CD4-positive, alpha-beta T cell treated with Interleukin-15 for 1 hour (primary cell): ENCODE measurements around the gene ACY1.

Source experiments
- DNase-seq: peaks from one replicate; pipeline ENCODE4 v3.0.0-alpha.2; 2020

The ACY1 gene

DNA sequence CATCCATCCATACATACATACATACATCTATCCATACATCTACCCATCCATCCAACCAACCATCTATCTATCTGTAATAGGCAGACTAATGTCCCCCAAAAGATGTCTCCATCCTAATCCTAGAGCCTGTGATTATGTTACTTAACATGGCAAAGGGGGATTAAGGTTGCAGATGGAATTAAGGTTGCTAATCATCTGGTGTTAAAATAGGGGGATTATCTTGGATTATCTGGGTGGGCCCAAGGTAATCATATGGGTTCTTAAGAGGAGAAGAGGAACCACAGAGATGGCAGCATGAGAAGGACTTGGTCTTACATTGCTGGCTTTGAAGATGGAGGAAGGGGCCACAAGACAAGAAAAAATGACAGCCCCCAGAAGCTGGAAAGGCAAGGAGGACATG is 27.1 kb downstream of the ACY1 start:
- DNase-seq, result no peak

DNA sequence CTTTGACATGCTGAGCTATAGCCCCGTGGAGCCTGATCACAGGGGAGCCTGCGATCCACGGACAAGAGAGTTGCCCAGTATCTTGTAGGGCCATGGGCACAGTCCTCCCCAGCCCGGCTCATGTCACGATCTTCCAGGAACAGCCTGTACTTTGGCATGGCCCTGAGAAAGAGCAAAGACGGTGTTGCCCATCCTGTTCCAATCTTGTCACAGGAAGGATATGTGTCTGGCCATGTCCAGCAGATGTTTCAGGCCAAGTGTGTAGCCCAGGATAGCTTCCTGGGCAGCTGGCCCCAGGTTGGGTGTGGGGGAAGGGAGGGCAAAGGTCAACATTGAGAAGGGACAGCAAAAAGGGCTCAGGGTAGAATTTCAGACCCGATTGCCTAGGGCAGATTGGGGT is 29.4 kb downstream of the ACY1 start:
- no peak for DNase-seq

DNA sequence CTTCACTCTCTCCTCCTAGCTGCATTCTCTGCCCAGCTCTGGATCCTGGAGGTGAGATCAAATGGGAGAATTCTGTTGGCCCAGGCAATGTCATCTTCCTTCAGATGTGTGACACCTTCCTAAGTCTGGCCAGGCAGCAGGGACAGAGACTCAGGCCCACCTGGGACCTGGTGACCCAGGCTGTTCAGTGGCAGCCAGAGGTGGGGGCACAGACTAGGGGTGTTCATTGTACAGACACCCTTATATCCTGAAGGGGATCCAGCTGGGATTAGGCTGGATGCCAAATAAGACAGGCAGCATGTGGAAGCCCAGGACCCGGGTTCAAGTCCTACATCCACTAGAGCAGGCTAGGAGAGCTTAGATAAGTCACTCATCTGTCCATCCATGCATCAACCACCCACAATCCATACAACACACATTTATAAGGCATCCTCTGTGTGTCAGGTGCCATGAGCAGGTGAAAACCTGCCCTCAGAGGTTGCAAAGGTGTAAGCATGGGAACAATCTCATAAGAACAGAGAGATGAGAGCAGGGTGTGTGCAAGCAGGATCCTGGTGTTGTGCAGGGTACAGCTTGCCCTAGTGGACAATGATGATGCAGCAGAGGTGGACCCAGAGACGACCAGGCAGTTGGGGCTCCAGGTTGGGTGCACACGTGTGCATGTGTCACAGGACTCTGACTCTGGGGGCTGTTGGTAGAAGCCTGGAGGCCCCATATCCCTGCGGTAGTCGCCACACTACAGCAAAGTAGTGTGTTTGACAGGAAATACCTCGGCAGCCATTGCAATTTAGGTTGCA is 30.7 kb downstream of the ACY1 start:
- no peak for DNase-seq

DNA sequence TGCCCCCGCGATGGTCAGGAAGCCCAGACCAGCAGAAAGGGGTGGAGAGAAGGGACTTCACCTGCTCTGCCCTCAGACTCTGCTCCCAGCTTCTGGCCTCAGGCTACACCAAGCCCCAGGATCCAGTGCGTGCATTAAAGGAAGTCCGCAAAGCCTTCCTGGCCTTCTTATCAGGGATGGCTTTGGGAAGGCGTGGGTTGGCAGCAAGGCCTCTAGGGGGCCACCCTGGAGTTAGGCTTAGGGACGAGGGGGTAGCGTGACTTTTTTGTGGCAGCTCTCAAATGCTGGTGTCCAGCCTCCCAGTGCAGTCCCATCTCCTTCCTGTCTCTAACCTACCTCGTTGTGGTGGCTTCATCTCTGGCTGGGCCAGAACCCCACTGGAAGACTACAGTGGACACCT is 31.3 kb downstream of the ACY1 start:
- no peak for DNase-seq

DNA sequence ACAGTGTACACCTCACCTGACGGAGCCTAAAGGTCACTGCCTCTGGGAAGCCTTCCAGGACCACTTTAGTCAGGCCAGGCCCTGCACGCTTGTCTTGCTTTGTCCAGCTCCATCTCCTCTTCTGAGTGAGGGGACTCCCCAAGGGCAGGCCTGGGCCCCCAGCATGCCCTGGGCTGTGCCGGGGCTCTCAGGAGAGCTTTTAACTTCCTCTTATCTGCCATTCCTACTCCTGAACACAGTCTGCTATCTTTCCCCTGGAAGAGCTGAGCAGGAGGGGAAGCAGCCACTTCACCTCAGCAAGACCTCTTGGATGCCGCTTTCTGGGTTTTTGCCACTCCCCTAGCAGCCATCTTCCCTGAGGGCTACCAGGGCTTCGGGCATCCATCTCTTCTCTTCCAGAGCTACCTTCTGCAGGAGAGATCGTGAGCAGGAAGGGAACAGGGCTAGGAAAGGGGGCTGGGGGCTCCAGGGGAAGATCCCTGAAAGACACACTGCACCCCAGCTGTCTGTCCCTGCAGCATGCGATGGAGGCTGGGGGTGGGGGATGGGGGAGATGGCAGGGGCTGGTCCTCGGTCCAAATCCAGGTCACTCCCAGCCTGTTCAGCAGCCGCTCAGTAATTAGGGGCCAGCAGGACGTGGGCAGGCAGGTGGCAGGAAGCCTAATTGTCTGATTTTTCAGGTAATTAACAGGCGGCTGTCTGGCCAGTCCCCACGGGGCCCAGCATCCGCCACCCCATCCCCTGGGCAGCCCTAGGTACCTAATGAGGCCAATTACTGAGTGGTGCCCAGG is 32.3 kb downstream of the ACY1 start:
- no peak for DNase-seq

DNA sequence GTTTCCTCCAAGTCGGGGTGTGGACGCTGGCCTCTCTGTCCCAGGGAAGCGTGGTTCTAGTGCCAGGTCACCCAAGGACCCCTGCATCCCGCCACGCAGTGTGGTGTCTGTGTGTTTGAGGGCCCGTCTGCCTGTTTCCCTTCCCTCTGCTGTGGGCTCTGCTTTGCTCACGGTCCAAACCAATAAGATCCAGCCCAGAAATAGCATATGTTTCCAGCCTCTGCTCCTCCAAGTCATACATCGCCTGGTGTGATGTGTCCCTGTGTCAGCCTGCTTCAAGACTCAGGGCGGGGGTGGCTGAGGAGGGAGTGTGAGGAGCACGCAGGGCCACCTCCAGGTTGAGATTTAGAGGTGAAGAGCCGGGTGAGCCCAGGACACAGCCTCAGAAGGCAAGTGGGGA is 34.3 kb downstream of the ACY1 start:
- DNase-seq, result no peak

DNA sequence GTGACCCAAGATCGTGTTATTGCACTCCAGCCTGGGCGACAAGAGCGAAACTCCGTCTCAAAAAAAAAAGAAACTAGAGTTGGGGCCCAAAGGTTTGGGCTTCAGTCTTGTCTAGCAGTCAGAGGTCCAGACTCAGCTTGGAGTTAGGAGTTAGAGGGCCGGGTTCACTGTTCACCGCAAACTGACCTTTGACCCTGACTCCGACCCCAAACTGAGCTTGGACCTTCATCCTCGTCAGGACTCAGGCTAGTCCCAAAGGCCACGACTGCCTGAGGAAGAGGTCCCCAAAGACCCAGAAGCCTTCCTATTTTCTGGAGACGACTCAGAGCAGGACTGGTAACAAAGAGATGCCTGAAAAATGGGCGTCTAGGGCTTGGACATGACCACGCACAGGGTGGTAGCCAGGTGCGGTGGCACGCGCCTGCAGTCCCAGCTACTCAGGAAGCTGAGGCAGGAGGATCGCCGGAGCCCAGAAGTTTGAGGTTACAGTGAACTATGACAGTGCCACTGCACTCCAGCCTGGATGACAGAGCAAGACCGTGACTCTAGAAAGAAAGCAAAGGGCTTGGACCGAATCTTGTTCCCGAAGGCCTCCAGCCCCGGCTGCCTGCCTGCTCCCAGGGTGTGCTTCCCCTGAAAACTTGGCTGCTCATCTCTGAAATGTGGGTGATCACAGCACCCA is 35.1 kb downstream of the ACY1 start:
- DNase-seq, result no peak

DNA sequence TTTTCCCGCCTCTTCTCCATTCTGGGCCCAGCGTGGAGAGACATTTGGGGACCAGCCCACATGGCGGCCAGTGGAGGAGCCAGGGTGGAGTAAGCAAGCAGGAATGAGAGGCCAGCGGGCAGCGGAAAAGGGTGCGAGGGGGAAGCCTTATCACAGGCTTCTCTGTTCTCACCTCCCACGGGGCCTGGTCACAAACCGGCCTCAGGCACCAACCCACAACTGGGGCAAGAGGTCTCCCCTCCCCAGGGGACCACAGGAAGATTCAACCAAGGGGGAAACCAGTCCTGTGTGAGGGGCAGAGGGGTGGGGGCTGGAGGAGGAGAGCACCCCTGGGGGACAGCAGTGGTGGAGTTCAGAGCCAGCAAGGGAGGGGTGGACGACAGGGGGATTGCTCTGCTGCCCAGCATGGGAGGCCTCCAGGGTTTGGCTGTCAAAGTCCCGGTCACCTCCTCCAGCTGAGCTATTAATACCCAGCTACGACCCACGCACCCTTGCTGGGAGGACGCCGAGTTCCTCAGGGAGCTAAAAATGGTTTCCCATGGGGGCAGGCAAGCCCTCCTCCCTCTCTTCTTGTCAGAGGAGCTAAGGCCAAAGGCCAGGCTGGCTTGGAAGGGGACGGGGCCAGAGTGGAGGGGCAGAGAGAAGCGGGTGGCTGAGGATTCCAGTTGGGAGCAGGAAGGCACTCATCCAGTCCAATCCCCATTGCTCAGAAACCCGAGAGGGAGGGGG is 36.2 kb downstream of the ACY1 start:
- no peak for DNase-seq

DNA sequence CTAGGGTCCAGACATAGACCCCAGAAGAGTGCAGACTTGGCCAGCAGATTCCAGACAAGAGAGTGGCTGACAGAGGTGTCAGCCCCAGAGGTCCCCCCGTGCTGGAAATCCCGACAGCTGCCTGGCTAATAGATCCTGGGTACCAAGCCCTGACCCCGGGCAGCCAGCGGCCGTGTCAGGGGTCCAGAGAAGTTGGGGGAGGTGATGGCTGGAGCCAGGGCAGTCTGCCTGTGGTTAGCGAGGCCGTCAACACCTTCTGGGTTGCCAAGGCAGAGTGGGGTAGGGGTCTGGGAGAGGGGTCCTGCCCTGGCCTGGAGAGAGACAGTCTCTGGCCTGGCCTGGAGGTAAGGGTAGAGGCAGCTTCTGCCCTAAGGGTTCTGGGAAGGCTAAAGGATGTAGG is 37.5 kb downstream of the ACY1 start:
- no peak for DNase-seq

DNA sequence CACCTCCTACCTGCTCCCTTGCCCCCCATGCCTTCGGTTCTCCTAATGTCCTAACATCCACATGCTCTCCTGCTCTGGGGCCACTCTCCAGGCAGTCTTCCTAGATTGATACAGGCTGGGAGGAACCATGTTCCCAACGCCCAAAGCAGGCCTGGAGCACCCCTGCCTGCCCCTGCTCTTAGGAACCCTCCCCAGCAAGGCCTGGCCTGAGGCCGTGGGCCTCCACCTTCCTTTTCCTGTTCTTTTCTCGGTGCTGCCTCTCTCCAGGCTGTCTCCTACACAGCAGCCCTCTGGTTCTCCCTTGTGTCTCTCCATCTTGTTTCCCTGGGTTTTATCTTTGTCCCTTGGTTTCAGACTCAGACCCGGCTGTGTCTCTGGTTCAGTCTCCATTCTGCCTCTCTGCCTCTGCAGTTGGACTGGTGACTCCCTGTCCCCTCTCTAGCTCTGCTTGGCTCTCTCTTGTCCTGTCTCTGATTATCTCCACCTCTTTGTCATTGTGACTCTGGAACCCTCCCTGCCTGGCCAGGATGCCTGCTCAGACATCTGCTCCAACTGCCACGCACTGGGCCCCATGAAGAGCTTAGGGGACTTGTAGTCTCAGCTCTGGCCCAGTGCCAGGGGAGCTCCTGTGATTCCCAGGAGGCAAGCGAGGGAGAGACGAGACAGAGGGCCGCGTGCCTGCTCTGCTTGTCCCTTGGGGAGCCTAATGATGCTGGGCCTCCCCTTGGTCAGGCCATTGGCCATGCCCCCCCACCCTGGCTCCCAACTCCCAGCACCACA is 38.3 kb downstream of the ACY1 start:
- no peak for DNase-seq

DNA sequence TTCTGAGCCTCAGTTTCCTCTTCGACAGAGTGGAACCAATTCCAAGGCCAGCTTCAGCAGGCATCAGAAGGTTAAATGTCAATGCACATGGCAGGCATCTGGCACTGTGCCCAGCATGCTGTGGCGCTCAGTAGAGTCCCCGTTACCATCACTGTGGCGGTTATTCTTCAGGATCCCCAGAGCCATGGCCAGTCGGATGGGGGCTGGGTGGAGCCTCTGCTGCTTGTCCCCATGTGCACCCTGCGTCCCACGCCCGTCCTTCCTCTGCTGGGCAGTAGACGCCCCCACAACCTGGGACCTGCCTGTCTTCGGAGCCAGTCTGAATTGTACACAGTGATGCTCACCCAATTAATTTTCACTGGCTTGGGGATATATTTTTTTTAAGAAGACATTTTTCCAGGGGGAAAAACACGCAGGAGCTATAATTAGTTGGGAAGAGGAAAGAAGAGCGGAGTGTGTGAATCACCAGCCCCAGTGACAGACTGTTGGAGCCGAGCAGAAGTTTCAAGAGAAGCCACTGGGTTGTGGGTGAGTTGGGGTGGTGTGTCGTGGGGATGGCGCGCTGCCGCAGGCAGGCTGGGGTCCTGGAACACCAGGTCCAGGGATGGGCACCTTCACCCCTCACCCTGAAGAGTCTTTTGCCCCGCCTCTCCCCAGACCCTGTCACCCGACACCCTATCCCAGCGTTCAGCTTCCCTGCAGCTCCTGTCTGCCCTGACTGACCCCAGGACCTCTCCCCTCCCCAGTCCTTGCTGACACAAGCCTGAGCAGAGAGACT is 39.2 kb downstream of the ACY1 start:
- no peak for DNase-seq

DNA sequence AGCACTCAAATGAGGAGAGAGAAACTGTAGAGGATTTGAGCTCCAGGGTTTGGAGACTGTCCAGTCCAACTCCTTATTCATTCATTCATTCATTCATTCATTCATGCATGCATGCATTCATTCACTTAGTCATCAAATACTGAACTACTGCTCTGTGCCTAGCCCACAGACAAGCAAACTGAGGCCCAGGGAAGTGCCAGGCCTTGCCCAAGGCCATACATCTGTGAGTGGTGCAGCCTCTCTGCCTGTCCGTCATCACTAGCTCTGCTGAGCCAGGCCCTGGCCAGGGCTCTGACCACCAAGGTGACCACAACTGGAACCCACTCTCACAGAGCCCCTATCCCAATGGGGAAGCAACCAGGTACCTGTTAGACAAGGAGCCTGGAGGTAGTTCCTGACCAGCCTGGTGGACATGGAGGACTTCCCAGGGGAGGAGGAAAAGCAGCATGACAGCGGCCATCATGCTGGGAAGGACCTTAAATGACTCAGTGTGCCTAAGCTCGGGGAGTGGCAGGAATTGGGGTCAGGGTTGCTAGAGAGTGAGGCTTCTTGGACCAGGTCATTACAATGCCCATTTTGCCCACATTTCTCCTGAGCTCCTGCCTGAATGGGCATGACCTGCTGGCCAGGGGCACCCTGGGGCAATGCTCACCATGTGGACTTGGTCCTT is 39.9 kb downstream of the ACY1 start:
- no peak for DNase-seq

DNA sequence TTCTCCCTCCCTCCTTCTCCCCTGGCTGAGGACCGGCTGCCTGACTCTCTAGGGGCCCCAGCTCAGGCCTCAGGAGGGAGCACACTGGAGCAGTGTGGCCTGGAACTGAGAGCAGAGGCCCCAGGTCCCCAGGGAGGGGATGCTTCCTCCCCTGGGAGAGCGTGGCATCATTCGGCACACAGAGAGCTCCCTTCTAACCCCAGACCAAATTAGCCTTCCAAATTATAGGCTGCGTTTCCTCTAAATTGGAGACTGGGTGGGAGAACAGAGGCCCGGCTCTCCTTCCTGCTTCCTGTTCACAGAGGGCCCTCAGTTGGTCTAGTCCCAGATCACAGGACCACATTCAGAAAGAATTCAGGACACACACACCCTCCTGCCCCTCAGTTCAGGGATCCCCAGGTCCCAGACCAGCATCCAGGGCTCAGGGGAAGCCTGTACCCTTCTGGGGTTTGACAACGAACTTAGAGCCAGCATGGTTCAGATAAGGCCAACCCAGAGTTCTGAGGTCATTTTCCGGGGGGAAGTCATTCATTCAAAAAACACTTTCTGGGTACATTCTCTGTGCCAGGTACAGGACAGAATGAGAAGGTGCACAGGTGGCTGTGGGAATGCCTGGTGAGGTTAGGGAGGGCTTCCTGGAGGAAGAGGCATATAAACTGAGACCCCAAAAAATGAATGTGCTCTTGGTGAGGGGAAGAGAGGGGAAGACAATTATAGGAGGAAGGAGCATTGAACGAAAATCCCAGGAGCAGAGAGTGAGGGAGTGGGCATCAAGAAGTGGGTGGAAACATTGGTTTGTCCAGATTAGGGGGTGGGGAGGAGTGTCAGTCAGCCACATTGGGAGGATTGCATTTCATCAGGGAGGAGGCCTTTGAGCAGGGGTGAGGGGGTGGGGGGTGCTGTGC is 40.8 kb downstream of the ACY1 start:
- DNase-seq, result no peak

DNA sequence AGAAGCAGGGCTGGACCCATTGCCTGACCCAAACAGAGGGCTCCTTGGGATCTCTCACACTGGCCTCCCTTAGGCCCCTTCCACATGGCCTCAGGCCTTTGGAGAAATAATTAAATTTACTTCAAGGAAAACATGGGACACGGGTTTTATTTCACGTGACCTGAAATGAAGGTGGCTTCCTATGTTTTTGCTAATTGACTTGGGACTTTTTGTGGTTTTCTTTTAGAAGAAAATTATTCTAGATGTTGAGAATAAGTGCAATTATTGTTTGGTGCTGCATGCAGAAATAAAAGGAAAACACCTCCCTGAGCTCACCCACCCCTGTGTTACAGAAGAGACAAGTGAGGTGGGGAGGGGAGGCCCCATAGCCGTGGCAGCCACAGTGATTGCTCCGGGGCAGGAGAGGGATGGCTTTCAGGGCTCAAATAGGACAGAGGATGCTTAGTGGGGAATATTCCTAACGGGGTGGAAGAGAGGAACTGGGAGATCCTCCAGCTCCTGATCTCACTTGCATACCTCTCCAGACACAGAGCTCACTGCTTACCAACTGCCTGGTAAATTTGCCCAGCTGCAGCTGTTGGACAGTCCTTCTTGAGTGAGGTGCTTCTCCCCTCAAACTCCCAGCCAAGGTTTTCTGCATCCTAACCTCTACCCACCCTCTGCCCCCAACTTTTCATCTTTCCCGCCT is 41.6 kb downstream of the ACY1 start:
- no peak for DNase-seq

DNA sequence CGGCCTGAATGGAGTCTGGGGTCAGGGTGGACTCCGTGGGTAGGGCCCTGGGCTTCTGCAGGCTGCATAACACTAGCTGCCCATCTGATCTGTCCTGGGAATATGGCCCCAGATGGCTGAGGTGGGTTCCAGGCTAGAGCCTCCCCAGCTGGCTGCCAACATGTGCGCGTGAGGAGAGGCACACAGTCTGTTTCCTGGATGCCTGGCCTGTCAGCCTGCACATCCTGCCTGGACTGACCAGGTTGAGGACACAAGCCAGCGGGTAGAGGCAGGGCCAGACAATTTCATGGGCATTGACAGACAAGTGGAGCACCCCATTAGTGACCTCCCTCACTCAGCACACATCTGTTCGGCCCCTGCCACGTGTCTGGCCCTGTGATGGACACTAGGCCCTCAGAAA is 42.1 kb downstream of the ACY1 start:
- no peak for DNase-seq

DNA sequence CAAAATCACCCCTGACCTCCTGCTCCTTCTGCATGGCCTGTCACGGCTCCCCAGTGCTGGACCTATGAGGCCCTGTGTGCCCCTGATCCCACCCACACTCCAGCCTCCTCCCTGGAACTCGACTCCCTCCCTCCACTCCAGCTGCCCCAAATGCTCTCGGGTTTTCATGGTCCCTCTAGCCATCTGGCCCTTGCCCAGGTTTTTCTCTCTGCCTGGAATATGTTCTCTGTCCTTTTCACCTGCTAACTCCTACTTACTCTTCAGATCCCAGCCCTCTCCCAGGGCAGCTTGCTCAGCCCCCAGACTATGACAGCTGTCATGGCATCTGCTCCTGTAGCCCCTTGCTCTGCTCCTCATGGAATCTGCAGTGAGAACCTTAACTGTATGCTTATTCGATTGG is 42.7 kb downstream of the ACY1 start:
- DNase-seq, result no peak

DNA sequence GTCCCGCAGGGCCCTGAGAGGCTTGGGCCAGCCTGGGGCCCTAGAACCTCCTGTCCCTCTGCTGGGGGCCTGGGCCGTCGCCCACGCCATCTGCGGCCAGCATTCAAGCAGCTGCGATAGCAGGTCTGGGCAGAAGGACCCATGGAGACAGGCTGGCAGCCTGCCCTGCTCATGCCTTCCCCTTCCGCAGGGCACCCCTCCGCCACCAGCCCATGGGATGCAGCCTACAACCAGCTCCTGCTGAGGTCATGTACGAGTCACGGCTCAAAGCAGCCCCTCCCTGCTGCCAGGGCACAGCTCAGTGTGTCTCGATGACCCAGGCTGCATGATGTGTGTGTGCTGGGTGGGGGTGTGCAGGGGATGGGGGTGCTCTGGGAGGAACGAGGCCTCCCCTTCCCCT is 45.2 kb downstream of the ACY1 start:
- DNase-seq, result no peak

DNA sequence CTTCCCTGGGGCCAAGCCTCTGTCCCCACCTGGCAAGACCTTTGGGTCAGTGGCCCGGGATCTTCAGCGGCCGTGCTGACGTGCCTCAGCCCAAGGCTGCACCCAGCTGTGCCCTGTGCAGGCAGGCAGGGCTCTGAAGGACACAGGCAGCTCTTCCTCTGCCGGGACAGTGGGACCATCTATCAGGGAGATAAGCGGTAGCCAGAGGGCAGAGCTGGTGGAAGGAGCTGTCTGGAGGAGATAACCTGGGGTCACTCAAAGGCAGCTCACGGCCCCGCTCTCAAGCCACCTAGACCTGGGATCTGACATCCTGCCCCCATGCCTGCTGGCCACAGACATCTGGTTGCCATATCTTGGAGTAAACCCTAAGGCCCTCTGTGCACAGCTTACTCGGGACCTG is 45.7 kb downstream of the ACY1 start:
- no peak for DNase-seq

DNA sequence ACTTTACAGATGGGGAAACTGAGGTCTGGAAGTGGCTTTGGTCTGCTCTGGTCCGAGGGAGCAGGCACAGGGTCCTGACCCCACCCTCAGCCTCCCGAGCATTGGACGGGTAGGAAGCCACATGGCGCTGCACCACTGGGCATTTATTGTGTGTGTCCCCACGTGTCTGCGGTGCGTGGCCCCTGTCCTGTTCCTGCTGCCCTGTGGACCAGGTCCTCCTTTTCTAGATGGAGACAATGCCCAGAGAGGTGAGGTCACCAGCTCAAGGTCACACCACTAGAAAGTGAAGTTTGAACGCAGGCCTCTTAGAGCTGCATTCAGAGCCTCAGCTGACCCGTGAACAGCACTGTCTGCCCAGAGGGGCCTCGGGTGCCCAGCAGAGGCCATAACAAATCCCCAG is 46.2 kb downstream of the ACY1 start:
- DNase-seq, result no peak
